ENCODE measurements around the gene VAV2.

The VAV2 gene

DNA sequence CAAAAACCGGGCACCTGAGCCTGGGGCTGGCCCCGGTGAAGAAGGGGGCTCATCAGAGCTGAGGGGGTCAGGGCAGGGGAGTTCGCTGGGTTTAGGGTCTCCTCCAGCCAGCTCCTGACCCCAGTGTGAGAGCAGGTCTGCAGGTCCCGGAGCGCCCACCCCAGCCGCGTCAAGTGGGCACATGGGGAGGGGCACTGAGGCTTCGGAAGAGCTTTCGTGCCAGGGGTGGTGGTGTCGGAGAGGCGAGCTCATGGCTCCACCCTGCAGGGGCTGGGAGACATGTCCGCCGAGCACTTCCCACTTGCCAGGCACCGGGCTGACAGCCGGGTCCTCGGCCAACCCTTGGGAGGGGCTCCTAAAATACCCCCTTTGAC is 13.2 kb downstream of the VAV2 start:
- Histone ChIP-seq H3K27me3 (peaks cover 6% of the 10 kb centered on the region), H3K36me3 (no peaks in the 10 kb centered on the region), H3K27ac (no peak overlapping the region), H3K4me1 (ENCODE audit: control insufficient read depth in 1 of 2, insufficient read depth in 1 of 2, low read depth in 1 of 2, low read length in 1 of 2) (no peaks in the 10 kb centered on the region), H3K4me3 (ENCODE audit: low read depth in 1 of 2, low read length in 1 of 2) (no peak overlapping the region), H3K9me3 (no peaks in the 10 kb centered on the region)
- TF ChIP-seq, protein P1, sequence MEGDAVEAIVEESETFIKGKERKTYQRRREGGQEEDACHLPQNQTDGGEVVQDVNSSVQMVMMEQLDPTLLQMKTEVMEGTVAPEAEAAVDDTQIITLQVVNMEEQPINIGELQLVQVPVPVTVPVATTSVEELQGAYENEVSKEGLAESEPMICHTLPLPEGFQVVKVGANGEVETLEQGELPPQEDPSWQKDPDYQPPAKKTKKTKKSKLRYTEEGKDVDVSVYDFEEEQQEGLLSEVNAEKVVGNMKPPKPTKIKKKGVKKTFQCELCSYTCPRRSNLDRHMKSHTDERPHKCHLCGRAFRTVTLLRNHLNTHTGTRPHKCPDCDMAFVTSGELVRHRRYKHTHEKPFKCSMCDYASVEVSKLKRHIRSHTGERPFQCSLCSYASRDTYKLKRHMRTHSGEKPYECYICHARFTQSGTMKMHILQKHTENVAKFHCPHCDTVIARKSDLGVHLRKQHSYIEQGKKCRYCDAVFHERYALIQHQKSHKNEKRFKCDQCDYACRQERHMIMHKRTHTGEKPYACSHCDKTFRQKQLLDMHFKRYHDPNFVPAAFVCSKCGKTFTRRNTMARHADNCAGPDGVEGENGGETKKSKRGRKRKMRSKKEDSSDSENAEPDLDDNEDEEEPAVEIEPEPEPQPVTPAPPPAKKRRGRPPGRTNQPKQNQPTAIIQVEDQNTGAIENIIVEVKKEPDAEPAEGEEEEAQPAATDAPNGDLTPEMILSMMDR (IDR thresholded peaks at IDR 0.05) = no peak

DNA sequence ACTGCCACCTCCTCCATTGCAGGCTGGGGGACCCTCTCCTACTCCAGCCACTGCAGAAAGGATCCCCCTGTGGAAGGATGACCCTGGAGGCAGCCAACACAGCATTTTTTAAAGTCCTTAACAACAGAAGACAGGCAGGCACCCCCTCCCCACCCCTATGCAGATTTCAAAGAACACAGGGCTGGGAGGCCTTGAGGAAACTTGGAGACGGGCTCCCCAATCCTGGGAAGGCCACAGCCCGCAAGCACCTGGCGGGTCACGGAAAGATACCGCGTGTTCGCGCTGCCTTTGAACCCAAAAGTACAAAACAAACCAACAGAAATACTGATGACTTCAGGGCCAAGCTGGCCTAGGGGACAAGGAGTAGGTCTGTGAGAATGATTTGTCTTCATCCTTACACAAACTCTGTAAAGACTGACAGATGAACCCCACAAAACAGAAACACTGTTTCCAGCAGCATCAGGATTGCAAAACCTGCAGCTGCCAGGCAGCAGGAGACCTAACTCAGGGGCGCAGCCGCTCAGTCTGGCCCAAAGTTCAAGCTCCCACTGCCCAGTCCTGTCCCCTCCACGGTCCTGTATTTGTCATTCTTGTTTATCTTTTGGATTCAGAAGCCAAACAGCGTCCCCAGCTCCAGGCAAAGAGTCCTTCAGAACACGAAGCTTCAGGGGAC is 13.8 kb downstream of the VAV2 start:
- H3K36me3 ChIP-seq = no peaks in the 10 kb centered on the region
- H3K27ac ChIP-seq = no peak overlapping the region
- TF ChIP-seq, protein P1 (IDR thresholded peaks at IDR 0.05) = no peak
- no peak overlapping the region for H3K4me3 ChIP-seq (ENCODE audit: low read depth in 1 of 2, low read length in 1 of 2)
- H3K9me3 ChIP-seq = no peaks in the 10 kb centered on the region
- H3K4me1 ChIP-seq (ENCODE audit: control insufficient read depth in 1 of 2, insufficient read depth in 1 of 2, low read depth in 1 of 2, low read length in 1 of 2) = no peaks in the 10 kb centered on the region
- H3K27me3 ChIP-seq = peaks cover 6% of the 10 kb centered on the region

DNA sequence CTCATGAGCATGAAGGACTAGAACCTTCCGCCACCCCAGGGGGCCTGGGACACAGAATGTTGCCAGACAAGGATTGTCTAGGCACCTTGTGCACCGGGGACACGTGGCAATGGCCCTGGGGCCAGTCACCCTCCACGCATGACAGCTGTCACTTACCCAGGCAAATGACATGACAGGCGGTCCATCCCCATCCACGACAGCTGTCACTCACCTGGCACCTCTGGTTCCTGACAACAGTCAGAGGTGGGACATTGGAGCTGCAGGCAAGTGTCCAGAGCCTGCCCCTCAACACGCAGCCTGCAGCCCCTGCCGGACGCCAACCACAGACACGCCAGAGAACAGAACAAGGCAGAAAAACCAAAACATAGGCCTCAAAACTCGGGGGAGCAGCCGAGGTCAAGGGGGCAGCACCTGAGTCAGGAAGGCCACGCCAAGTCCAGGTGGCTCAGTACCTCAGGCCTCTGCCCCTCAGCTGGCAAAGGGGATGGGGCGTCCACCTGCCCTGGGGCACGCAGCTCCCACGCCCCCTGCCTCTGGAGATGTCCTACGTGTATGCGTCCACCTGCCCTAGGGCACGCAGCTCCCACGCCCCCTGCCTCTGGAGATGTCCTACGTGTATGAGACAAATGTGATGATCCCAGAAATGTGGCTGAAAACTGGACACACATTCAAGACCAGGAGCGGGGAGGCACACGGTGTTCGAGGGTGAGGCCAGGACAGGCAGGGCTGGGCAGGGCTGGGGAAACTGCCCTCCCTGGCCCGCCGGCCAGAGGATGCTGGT is 14.5 kb downstream of the VAV2 start:
- Histone ChIP-seq H3K9me3 (no peaks in the 10 kb centered on the region), H3K27ac (no peak overlapping the region), H3K4me1 (ENCODE audit: control insufficient read depth in 1 of 2, insufficient read depth in 1 of 2, low read depth in 1 of 2, low read length in 1 of 2) (no peaks in the 10 kb centered on the region), H3K4me3 (ENCODE audit: low read depth in 1 of 2, low read length in 1 of 2) (no peak overlapping the region), H3K36me3 (no peaks in the 10 kb centered on the region), H3K27me3 (peaks cover 6% of the 10 kb centered on the region)
- TF ChIP-seq, protein P1 (IDR thresholded peaks at IDR 0.05) = no peak

DNA sequence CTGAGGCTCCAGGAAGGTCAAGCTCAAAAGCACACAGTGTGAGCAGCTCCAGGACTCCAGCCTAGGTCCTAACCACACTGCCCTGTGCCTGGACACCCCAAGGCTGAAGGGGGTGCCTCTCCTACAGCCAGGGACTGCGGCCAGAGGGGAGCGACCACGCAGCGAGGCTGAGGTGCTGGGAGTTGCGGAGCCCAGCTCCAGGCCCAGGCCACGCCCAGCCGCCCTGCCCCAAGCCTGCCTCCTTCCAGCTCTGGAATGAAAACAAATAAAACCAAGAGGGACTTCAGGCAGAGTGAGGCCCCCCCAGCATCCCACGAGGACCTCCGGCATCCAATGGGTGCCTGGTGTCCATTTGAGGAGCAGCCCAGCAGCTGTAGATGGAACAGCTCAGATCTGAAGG is 15.2 kb downstream of the VAV2 start:
- H3K27me3 ChIP-seq = peaks cover 6% of the 10 kb centered on the region
- TF ChIP-seq, protein P1 (IDR thresholded peaks at IDR 0.05) = no peak
- no peaks in the 10 kb centered on the region for H3K9me3 ChIP-seq
- H3K4me1 ChIP-seq (ENCODE audit: control insufficient read depth in 1 of 2, insufficient read depth in 1 of 2, low read depth in 1 of 2, low read length in 1 of 2) = no peaks in the 10 kb centered on the region
- no peak overlapping the region for H3K4me3 ChIP-seq (ENCODE audit: low read depth in 1 of 2, low read length in 1 of 2)
- no peaks in the 10 kb centered on the region for H3K36me3 ChIP-seq
- no peak overlapping the region for H3K27ac ChIP-seq

DNA sequence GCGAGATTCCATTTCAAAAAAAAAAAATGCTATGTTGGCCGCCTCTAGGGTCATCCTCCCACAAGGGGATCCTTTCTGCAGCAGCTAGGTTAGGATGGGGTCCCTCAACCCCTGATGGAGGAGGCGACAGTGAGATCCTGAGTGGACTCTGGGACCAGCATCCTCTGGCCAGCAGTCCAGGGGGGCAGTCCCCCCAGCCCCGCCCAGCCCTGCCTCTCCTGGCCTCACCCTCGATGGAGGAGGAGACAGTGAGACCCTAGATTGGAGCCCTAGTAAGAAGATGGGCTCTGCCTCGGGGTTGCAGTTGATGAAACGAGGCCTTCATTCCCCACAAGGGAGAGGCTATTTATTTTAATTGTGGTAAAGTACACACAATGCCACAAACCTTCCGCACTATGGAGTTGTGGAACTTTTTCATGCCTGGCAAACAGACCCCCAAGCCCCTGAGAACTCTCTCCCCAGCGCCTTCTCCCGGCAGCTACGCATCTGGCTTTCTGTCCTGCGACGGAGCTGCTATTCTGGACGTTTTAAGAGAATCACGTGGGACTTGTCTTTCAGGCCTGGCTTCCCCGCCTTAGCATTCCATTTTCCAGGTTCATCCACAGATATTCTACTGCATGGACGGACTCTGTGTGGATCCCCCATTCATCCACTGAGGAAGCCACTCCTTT is 15.8 kb downstream of the VAV2 start:
- no peak overlapping the region for H3K4me3 ChIP-seq (ENCODE audit: low read depth in 1 of 2, low read length in 1 of 2)
- no peak overlapping the region for H3K27ac ChIP-seq
- TF ChIP-seq, protein P1 (IDR thresholded peaks at IDR 0.05) = no peak
- no peaks in the 10 kb centered on the region for H3K36me3 ChIP-seq
- H3K9me3 ChIP-seq = no peaks in the 10 kb centered on the region
- peaks cover 6% of the 10 kb centered on the region for H3K27me3 ChIP-seq
- no peaks in the 10 kb centered on the region for H3K4me1 ChIP-seq (ENCODE audit: control insufficient read depth in 1 of 2, insufficient read depth in 1 of 2, low read depth in 1 of 2, low read length in 1 of 2)
